Panc1 (cell line): ENCODE data around the gene LINC01488. TPM values are rescaled to one million over a fixed set of nuclear protein-coding genes. Genes with fewer than 3 reads are reported as not detected.

ENCODE experiments used
- ATAC-seq: fragments of 200-7000 bp; cut with Tn5 transposase; 2 replicates; pipeline ENCODE4 v1.9.1; 2020; ENCODE audit warnings: mild to moderate bottlenecking, moderate library complexity
- BruUV-seq: library from RNA; stranded (reverse); fragments of 400-500 nt; replicated peaks from 2 replicates; lab custom pipeline; 2021; lab: Mats Ljungman, UMichigan
- CTCF ChIA-PET: fragments of 300-600 bp; sonication (Branson Sonifier 250); formaldehyde crosslinking; loops from one replicate; lab custom pipeline; 2022; ENCODE audit warnings: antibody characterized with exemption; lab: Charles Lee
- POLR2A ChIA-PET: fragments of 300-600 bp; sonication (Branson Sonifier 250); formaldehyde crosslinking; loops from one replicate; lab custom pipeline; 2022; ENCODE audit warnings: antibody characterized with exemption; lab: Charles Lee
- DNase-seq: peaks from one replicate; pipeline ENCODE4 v3.0.0-alpha.2; 2010; ENCODE audit warnings: low read depth, low spot score
- H3K27ac ChIP-seq: 2 replicates; pipeline ENCODE4 v1.5.1; 2011; ENCODE audit warnings: mild to moderate bottlenecking, low read length, inconsistent platforms
- H3K27me3 ChIP-seq: fragments of 200-500 bp; sonication (Bioruptor generic); 2 replicates; pipeline ENCODE4 v1.6.0; 2014; ENCODE audit warnings: low read length, inconsistent platforms; ENCODE audit not compliant: control insufficient read depth, insufficient read depth
- H3K36me3 ChIP-seq: fragments of 200-500 bp; sonication (Bioruptor generic); 2 replicates; pipeline ENCODE4 v1.5.1; 2014; ENCODE audit warnings: inconsistent platforms, mild to moderate bottlenecking, low read length, moderate library complexity; ENCODE audit not compliant: control insufficient read depth, insufficient read depth
- H3K4me1 ChIP-seq: 2 replicates; pipeline ENCODE4 v1.5.1; 2011; ENCODE audit warnings: inconsistent platforms, mild to moderate bottlenecking, low read length, moderate library complexity; ENCODE audit not compliant: control insufficient read depth, insufficient read depth
- H3K4me3 ChIP-seq, 2 experiments: 2 replicates each; pipeline ENCODE4 v1.5.1; 2011 to 2012; ENCODE audit warnings: low read depth in 2 of 2, low read length in 2 of 2, mild to moderate bottlenecking in 2 of 2, inconsistent platforms in 1 of 2, moderate library complexity in 1 of 2
- H3K9me3 ChIP-seq: fragments of 200-500 bp; sonication (Bioruptor generic); 2 replicates; pipeline ENCODE4 v1.5.1; 2014; ENCODE audit warnings: low read depth, mild to moderate bottlenecking, inconsistent platforms, low read length, moderate library complexity; ENCODE audit not compliant: control insufficient read depth, insufficient read depth
- POLR2AphosphoS5 ChIP-seq: IDR thresholded peaks from 2 replicates; pipeline ENCODE4 v1.6.1; 2012; ENCODE audit warnings: mild to moderate bottlenecking, low read depth, low read length, moderate library complexity
- SIN3A ChIP-seq: IDR thresholded peaks from 2 replicates; pipeline ENCODE4 v1.6.1; 2012; ENCODE audit warnings: low read depth, mild to moderate bottlenecking, low read length, moderate library complexity, borderline replicate concordance; ENCODE audit not compliant: insufficient read depth
- TCF7L2 ChIP-seq: IDR thresholded peaks from 2 replicates; pipeline ENCODE4 v1.6.1; 2011; ENCODE audit warnings: mild to moderate bottlenecking, low read depth, low read length, inconsistent platforms
- in situ Hi-C: cut with HindIII; loops from 2 replicates; pipeline ENCODE4 v1.10.0; 2016; ENCODE audit warnings: low sequenced_read_pairs, low pct_unique_long_range_greater_than_20kb
- intact Hi-C: fragments of 100-400 bp; cut with micrococcal nuclease; formaldehyde crosslinking; loops from one replicate; pipeline ENCODE4 v1.10.0; 2022; ENCODE audit not compliant: unreplicated experiment
- total RNA-seq: library from RNA; stranded (reverse); gene quantifications from one replicate; pipeline ENCODE4 v1.2.1, GENCODE V29; 2021; ENCODE audit not compliant: unreplicated experiment
- TF ChIP-seq, protein P1 (sequence below), 2 experiments: IDR thresholded peaks; 2 replicates each; pipeline ENCODE4 v1.6.1; 2011 to 2012; ENCODE audit warnings: low read depth in 2 of 2, control low read depth in 1 of 2, low read length in 1 of 2, mild to moderate bottlenecking in 1 of 2, moderate library complexity in 1 of 2; ENCODE audit not compliant: insufficient read depth in 1 of 2
- TF ChIP-seq, protein P2 (sequence below): fragments of 450-650 bp; IDR thresholded peaks from 2 replicates; pipeline ENCODE4 v1.5.1; 2017; ENCODE audit warnings: mild to moderate bottlenecking

The LINC01488 gene
- total RNA-seq, 1 experiment from 2014 or later: not detected

DNA sequence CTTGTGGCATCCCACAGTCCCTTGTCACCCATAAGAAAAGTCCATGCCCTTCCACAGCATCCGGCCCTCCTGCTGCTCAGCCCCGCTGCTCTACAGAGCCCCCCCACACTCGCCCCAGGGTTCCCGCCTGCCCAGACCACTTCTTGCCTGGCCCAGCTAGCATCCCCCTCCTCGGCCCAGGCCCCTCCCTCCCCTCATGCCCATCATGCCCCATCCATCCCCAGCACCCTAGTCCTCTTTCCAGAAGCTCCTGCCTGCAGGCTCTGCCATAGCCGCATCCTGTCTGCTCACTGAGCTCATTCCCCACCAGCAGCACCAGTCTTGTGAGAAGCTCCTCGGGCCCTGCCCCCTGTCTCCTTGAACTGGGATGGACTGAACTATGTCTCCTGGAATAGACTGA lies 54.4 kb downstream of the LINC01488 start:
- Histone ChIP-seq H3K4me1 (peaks cover 5% of the 10 kb centered on the region; the same call in 1 of the 2 replicates), H3K27me3 (no peaks in the 10 kb centered on the region), H3K4me3 (no peak overlapping the region), H3K36me3 (no peaks in the 10 kb centered on the region), H3K27ac (no peak overlapping the region), H3K9me3 (no peaks in the 10 kb centered on the region)
- ChIA-PET CTCF (interaction anchor here (0.7 kb wide), 1 partner anchor 647 kb away, joined by 4 read pairs; no protein-coding TSS in a partner anchor), POLR2A (no interaction called here)
- intact Hi-C loops (no loop called here), in situ Hi-C loops (no loop called here)
- TF ChIP-seq SIN3A: no peak
- no peak for TF ChIP-seq TCF7L2
- TF ChIP-seq POLR2AphosphoS5: no peak
- TF ChIP-seq, protein P1, sequence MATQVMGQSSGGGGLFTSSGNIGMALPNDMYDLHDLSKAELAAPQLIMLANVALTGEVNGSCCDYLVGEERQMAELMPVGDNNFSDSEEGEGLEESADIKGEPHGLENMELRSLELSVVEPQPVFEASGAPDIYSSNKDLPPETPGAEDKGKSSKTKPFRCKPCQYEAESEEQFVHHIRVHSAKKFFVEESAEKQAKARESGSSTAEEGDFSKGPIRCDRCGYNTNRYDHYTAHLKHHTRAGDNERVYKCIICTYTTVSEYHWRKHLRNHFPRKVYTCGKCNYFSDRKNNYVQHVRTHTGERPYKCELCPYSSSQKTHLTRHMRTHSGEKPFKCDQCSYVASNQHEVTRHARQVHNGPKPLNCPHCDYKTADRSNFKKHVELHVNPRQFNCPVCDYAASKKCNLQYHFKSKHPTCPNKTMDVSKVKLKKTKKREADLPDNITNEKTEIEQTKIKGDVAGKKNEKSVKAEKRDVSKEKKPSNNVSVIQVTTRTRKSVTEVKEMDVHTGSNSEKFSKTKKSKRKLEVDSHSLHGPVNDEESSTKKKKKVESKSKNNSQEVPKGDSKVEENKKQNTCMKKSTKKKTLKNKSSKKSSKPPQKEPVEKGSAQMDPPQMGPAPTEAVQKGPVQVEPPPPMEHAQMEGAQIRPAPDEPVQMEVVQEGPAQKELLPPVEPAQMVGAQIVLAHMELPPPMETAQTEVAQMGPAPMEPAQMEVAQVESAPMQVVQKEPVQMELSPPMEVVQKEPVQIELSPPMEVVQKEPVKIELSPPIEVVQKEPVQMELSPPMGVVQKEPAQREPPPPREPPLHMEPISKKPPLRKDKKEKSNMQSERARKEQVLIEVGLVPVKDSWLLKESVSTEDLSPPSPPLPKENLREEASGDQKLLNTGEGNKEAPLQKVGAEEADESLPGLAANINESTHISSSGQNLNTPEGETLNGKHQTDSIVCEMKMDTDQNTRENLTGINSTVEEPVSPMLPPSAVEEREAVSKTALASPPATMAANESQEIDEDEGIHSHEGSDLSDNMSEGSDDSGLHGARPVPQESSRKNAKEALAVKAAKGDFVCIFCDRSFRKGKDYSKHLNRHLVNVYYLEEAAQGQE (IDR thresholded peaks at IDR 0.05; ENCODE audit: insufficient read depth in 1 of 2, low read depth in 2 of 2, low read length in 1 of 2): no peak
- TF ChIP-seq, protein P2, sequence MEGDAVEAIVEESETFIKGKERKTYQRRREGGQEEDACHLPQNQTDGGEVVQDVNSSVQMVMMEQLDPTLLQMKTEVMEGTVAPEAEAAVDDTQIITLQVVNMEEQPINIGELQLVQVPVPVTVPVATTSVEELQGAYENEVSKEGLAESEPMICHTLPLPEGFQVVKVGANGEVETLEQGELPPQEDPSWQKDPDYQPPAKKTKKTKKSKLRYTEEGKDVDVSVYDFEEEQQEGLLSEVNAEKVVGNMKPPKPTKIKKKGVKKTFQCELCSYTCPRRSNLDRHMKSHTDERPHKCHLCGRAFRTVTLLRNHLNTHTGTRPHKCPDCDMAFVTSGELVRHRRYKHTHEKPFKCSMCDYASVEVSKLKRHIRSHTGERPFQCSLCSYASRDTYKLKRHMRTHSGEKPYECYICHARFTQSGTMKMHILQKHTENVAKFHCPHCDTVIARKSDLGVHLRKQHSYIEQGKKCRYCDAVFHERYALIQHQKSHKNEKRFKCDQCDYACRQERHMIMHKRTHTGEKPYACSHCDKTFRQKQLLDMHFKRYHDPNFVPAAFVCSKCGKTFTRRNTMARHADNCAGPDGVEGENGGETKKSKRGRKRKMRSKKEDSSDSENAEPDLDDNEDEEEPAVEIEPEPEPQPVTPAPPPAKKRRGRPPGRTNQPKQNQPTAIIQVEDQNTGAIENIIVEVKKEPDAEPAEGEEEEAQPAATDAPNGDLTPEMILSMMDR: no peak
- no peak for DNase-seq
- BruUV-seq: no TSS peak
- ATAC-seq: no peak

GRCh38 chr11:69536406-69536805 lies 54.9 kb downstream of the LINC01488 start:
- no TSS peak for BruUV-seq
- H3K4me3 ChIP-seq: no peak overlapping the region
- intact Hi-C loops (no loop called here), in situ Hi-C loops (no loop called here)
- H3K9me3 ChIP-seq: no peaks in the 10 kb centered on the region
- no peak overlapping the region for H3K27ac ChIP-seq
- H3K4me1 ChIP-seq: peaks cover 5% of the 10 kb centered on the region; the same call in 1 of the 2 replicates
- DNase-seq (no peak), ATAC-seq (no peak)
- no peak for TF ChIP-seq TCF7L2
- no peak for TF ChIP-seq SIN3A
- TF ChIP-seq, protein P1 (IDR thresholded peaks at IDR 0.05; ENCODE audit: insufficient read depth in 1 of 2, low read depth in 2 of 2, low read length in 1 of 2): no peak
- H3K27me3 ChIP-seq: no peaks in the 10 kb centered on the region
- CTCF ChIA-PET: interaction anchor here (0.7 kb wide), 1 partner anchor 647 kb away, joined by 4 read pairs; no protein-coding TSS in a partner anchor
- no peaks in the 10 kb centered on the region for H3K36me3 ChIP-seq
- POLR2A ChIA-PET: no interaction called here
